ENCODE results near the gene TBXAS1.

Gene TBXAS1

GRCh38 chr7:140016540-140016939, 187.5 kb downstream of the TBXAS1 start:
- no peak overlapping the region for H3K4me3 ChIP-seq (ENCODE audit: extremely low read depth, insufficient read depth, low read length, poor library complexity, severe bottlenecking)
- 93 to 95% methylated on average over 6 to 7 of the region's 9 CpGs for WGBS, 2 experiments (ENCODE audit: insufficient coverage in 2 of 2)
- H3K36me3 ChIP-seq (ENCODE audit: control insufficient read depth, insufficient read depth, low read length), result no peaks in the 10 kb centered on the region
- no peaks in the 10 kb centered on the region for H3K9me3 ChIP-seq (ENCODE audit: control insufficient read depth, low read length)
- no peak overlapping the region for H3K27ac ChIP-seq (ENCODE audit: low read depth, low read length, severe bottlenecking)
- H3K4me1 ChIP-seq (ENCODE audit: control insufficient read depth, insufficient read depth, low read length, poor library complexity, severe bottlenecking), result no peaks in the 10 kb centered on the region

GRCh38 chr7:140017034-140017433, 188.0 kb downstream of the TBXAS1 start:
- 90 to 95% methylated on average over 7 of the region's 7 CpGs for WGBS, 2 experiments (ENCODE audit: insufficient coverage in 2 of 2)
- Histone ChIP-seq H3K36me3 (ENCODE audit: control insufficient read depth, insufficient read depth, low read length) (no peaks in the 10 kb centered on the region), H3K4me3 (ENCODE audit: extremely low read depth, insufficient read depth, low read length, poor library complexity, severe bottlenecking) (no peak overlapping the region), H3K4me1 (ENCODE audit: control insufficient read depth, insufficient read depth, low read length, poor library complexity, severe bottlenecking) (no peaks in the 10 kb centered on the region), H3K27ac (ENCODE audit: low read depth, low read length, severe bottlenecking) (no peak overlapping the region), H3K9me3 (ENCODE audit: control insufficient read depth, low read length) (no peaks in the 10 kb centered on the region)

GRCh38 chr7:140017543-140017942, 188.5 kb downstream of the TBXAS1 start:
- Histone ChIP-seq H3K4me3 (ENCODE audit: extremely low read depth, insufficient read depth, low read length, poor library complexity, severe bottlenecking) (no peak overlapping the region), H3K4me1 (ENCODE audit: control insufficient read depth, insufficient read depth, low read length, poor library complexity, severe bottlenecking) (no peaks in the 10 kb centered on the region), H3K9me3 (ENCODE audit: control insufficient read depth, low read length) (no peaks in the 10 kb centered on the region), H3K27ac (ENCODE audit: low read depth, low read length, severe bottlenecking) (no peak overlapping the region), H3K36me3 (ENCODE audit: control insufficient read depth, insufficient read depth, low read length) (no peaks in the 10 kb centered on the region)
- WGBS, 2 experiments (ENCODE audit: insufficient coverage in 2 of 2), result 78 to 88% methylated on average over 14 of the region's 15 CpGs

- no peak overlapping the region for H3K27ac ChIP-seq (ENCODE audit: low read depth, low read length, severe bottlenecking)
- no peaks in the 10 kb centered on the region for H3K36me3 ChIP-seq (ENCODE audit: control insufficient read depth, insufficient read depth, low read length)
- no peak overlapping the region for H3K4me3 ChIP-seq (ENCODE audit: extremely low read depth, insufficient read depth, low read length, poor library complexity, severe bottlenecking)
- no peaks in the 10 kb centered on the region for H3K9me3 ChIP-seq (ENCODE audit: control insufficient read depth, low read length)
- WGBS, 2 experiments (ENCODE audit: insufficient coverage in 2 of 2), result 87 to 92% methylated on average over 5 to 6 of the region's 9 CpGs
- H3K4me1 ChIP-seq (ENCODE audit: control insufficient read depth, insufficient read depth, low read length, poor library complexity, severe bottlenecking), result no peaks in the 10 kb centered on the region
Measured at GRCh38 chr7:140018125-140019043, 189.3 kb downstream of the TBXAS1 start.

- no peak overlapping the region for H3K27ac ChIP-seq (ENCODE audit: low read depth, low read length, severe bottlenecking)
- WGBS, 2 experiments (ENCODE audit: insufficient coverage in 2 of 2), result 79% methylated on average over 8 to 10 of the region's 11 CpGs
Measured at GRCh38 chr7:140019172-140019571, 190.1 kb downstream of the TBXAS1 start.

GRCh38 chr7:140019606-140020005, 190.5 kb downstream of the TBXAS1 start:
- H3K4me3 ChIP-seq (ENCODE audit: extremely low read depth, insufficient read depth, low read length, poor library complexity, severe bottlenecking), result no peak overlapping the region
- no peaks in the 10 kb centered on the region for H3K9me3 ChIP-seq (ENCODE audit: control insufficient read depth, low read length)
- H3K4me1 ChIP-seq (ENCODE audit: control insufficient read depth, insufficient read depth, low read length, poor library complexity, severe bottlenecking), result no peaks in the 10 kb centered on the region
- no peak overlapping the region for H3K27ac ChIP-seq (ENCODE audit: low read depth, low read length, severe bottlenecking)
- no peaks in the 10 kb centered on the region for H3K36me3 ChIP-seq (ENCODE audit: control insufficient read depth, insufficient read depth, low read length)
- 60 to 90% methylated on average over 1 to 2 of the region's 3 CpGs for WGBS, 2 experiments (ENCODE audit: insufficient coverage in 2 of 2)

More at GRCh38 chr7:140019172-140019571, 190.1 kb downstream of the TBXAS1 start:
- no peak overlapping the region for H3K4me3 ChIP-seq (ENCODE audit: extremely low read depth, insufficient read depth, low read length, poor library complexity, severe bottlenecking)
- H3K9me3 ChIP-seq (ENCODE audit: control insufficient read depth, low read length), result no peaks in the 10 kb centered on the region
- no peaks in the 10 kb centered on the region for H3K36me3 ChIP-seq (ENCODE audit: control insufficient read depth, insufficient read depth, low read length)
- no peaks in the 10 kb centered on the region for H3K4me1 ChIP-seq (ENCODE audit: control insufficient read depth, insufficient read depth, low read length, poor library complexity, severe bottlenecking)

- Histone ChIP-seq H3K27ac (ENCODE audit: low read depth, low read length, severe bottlenecking) (no peak overlapping the region), H3K4me1 (ENCODE audit: control insufficient read depth, insufficient read depth, low read length, poor library complexity, severe bottlenecking) (no peaks in the 10 kb centered on the region), H3K9me3 (ENCODE audit: control insufficient read depth, low read length) (no peaks in the 10 kb centered on the region), H3K4me3 (ENCODE audit: extremely low read depth, insufficient read depth, low read length, poor library complexity, severe bottlenecking) (no peak overlapping the region), H3K36me3 (ENCODE audit: control insufficient read depth, insufficient read depth, low read length) (no peaks in the 10 kb centered on the region)
- WGBS, 2 experiments (ENCODE audit: insufficient coverage in 2 of 2), result 80 to 86% methylated on average over 2 to 8 of the region's 8 CpGs
Measured at GRCh38 chr7:140021603-140022002, 192.5 kb downstream of the TBXAS1 start.

- H3K4me1 ChIP-seq (ENCODE audit: control insufficient read depth, insufficient read depth, low read length, poor library complexity, severe bottlenecking), result no peaks in the 10 kb centered on the region
- no peak overlapping the region for H3K27ac ChIP-seq (ENCODE audit: low read depth, low read length, severe bottlenecking)
- 83 to 84% methylated on average over 4 of the region's 7 CpGs for WGBS, 2 experiments (ENCODE audit: insufficient coverage in 2 of 2)
- no peaks in the 10 kb centered on the region for H3K9me3 ChIP-seq (ENCODE audit: control insufficient read depth, low read length)
- no peaks in the 10 kb centered on the region for H3K36me3 ChIP-seq (ENCODE audit: control insufficient read depth, insufficient read depth, low read length)
- no peak overlapping the region for H3K4me3 ChIP-seq (ENCODE audit: extremely low read depth, insufficient read depth, low read length, poor library complexity, severe bottlenecking)
Measured at GRCh38 chr7:140022582-140023211, 193.6 kb downstream of the TBXAS1 start.

GRCh38 chr7:140023728-140024127, 194.7 kb downstream of the TBXAS1 start:
- 82 to 92% methylated on average over 5 to 6 of the region's 6 CpGs for WGBS, 2 experiments (ENCODE audit: insufficient coverage in 2 of 2)
- H3K9me3 ChIP-seq (ENCODE audit: control insufficient read depth, low read length), result no peaks in the 10 kb centered on the region
- no peak overlapping the region for H3K4me3 ChIP-seq (ENCODE audit: extremely low read depth, insufficient read depth, low read length, poor library complexity, severe bottlenecking)
- H3K4me1 ChIP-seq (ENCODE audit: control insufficient read depth, insufficient read depth, low read length, poor library complexity, severe bottlenecking), result no peaks in the 10 kb centered on the region
- H3K36me3 ChIP-seq (ENCODE audit: control insufficient read depth, insufficient read depth, low read length), result no peaks in the 10 kb centered on the region
- no peak overlapping the region for H3K27ac ChIP-seq (ENCODE audit: low read depth, low read length, severe bottlenecking)

GRCh38 chr7:140024585-140024984, 195.5 kb downstream of the TBXAS1 start:
- no peaks in the 10 kb centered on the region for H3K4me1 ChIP-seq (ENCODE audit: control insufficient read depth, insufficient read depth, low read length, poor library complexity, severe bottlenecking)
- WGBS, 2 experiments (ENCODE audit: insufficient coverage in 2 of 2), result 96 to 98% methylated on average over 14 to 18 of the region's 18 CpGs

GRCh38 chr7:140025241-140025640, 196.2 kb downstream of the TBXAS1 start:
- Histone ChIP-seq H3K9me3 (ENCODE audit: control insufficient read depth, low read length) (no peaks in the 10 kb centered on the region), H3K27ac (ENCODE audit: low read depth, low read length, severe bottlenecking) (no peak overlapping the region), H3K4me1 (ENCODE audit: control insufficient read depth, insufficient read depth, low read length, poor library complexity, severe bottlenecking) (no peaks in the 10 kb centered on the region), H3K36me3 (ENCODE audit: control insufficient read depth, insufficient read depth, low read length) (no peaks in the 10 kb centered on the region), H3K4me3 (ENCODE audit: extremely low read depth, insufficient read depth, low read length, poor library complexity, severe bottlenecking) (no peak overlapping the region)
- WGBS, 2 experiments (ENCODE audit: insufficient coverage in 2 of 2), result 98 to 100% methylated on average over 1 to 4 of the region's 4 CpGs

More at GRCh38 chr7:140024585-140024984, 195.5 kb downstream of the TBXAS1 start:
- Histone ChIP-seq H3K27ac (ENCODE audit: low read depth, low read length, severe bottlenecking) (no peak overlapping the region), H3K4me3 (ENCODE audit: extremely low read depth, insufficient read depth, low read length, poor library complexity, severe bottlenecking) (no peak overlapping the region), H3K36me3 (ENCODE audit: control insufficient read depth, insufficient read depth, low read length) (no peaks in the 10 kb centered on the region), H3K9me3 (ENCODE audit: control insufficient read depth, low read length) (no peaks in the 10 kb centered on the region)
